ENCODE results near the gene CACNA2D2.

Gene CACNA2D2

DNA sequence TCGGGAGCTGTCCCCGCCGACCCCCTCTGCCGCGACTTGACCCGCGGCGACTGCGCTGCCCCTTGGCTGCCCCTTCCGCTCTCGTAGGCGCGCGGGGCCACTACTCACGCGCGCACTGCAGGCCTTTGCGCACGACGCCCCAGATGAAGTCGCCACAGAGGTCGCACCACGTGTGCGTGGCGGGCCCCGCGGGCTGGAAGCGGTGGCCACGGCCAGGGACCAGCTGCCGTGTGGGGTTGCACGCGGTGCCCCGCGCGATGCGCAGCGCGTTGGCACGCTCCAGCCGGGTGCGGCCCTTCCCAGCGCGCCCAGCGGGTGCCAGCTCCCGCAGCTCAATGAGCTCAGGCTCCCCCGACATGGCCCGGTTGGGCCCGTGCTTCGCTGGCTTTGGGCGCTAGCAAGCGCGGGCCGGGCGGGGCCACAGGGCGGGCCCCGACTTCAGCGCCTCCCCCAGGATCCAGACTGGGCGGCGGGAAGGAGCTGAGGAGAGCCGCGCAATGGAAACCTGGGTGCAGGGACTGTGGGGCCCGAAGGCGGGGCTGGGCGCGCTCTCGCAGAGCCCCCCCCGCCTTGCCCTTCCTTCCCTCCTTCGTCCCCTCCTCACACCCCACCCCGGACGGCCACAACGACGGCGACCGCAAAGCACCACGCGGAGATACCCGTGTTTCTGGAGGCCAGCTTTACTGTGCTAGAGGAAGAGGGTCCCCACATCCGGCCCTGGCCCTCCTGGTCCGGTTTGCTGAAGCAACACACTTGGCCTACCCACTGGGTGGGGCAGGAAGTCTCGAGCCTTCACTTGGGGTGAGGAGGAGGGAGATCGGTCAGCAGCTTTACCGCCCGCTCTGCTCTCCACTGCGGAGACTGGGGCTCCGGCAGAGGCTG, 162.7 kb downstream of the CACNA2D2 start, which contains the start of gene RASSF1:
TSS of gene RASSF1 (minus strand) at position 389 of the 882 bp plus-strand sequence. CDS start at position 358, 31 bp downstream.
- FAIRE-seq: no peak

DNA sequence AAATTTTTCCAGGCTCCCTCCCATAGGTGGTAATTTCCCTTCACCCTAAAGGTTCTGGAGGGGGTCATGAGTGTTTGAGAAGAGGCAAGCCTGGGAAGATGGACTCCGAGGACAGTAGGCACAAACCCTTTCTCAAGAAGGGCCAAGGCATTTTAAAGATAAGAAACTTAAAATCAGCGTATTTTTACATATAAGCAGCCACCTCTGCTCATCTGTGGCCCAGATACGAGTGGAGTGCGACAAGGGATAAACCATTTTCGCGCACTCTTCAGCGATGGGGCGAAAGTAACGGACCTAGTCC, 163.3 kb downstream of the CACNA2D2 start:
- FAIRE-seq: no peak

DNA sequence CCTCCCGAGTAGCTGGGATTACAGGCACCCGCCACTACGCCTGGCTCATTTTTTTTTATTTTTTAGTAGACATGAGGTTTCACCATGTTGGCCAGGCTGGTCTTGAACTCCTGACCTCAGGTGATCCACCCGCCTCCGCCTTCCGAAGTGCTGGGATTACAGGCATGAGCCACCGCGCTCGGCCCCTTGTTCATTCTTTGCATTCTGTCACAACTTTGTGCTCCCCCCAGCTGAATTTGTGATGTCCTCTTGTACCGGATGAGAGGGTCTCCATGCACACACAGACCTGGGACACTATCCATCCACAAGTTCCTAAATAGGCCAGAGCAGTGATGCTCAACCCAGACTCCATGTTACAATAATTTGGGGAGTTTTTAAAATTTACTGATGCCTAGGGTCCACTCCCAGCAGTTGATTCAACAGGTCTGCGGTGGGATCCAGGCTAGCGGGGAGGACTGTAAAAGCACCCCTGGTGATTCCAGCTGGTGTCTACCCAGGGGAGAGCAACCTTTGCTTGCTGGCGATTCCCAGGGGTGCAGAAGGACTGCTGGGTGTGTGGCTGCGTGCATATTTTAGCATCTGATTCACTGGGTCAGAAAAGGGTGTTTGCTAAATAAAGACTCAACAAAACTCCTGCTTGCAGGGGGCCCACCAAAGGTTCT, 163.8 kb downstream of the CACNA2D2 start:
- no peak for FAIRE-seq

DNA sequence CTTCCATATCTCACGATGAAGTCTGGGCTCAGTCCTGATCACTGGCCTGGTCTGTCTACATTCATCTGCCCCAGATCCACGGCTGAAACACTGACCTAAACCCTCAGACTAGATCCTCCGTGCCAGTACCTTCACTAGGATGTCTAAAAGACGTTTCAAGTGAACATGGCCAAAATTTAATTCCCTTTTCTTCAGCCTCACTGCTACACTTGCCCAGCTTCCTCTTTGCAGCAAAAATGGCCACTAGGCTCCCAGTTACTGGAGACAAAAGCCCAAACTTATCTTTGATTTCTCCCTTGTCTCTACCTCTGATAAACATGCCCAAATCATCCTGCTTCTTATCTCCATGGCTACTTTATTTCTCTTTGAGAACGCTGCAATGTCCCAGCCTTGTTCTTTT, 164.5 kb downstream of the CACNA2D2 start:
- no peak for FAIRE-seq

DNA sequence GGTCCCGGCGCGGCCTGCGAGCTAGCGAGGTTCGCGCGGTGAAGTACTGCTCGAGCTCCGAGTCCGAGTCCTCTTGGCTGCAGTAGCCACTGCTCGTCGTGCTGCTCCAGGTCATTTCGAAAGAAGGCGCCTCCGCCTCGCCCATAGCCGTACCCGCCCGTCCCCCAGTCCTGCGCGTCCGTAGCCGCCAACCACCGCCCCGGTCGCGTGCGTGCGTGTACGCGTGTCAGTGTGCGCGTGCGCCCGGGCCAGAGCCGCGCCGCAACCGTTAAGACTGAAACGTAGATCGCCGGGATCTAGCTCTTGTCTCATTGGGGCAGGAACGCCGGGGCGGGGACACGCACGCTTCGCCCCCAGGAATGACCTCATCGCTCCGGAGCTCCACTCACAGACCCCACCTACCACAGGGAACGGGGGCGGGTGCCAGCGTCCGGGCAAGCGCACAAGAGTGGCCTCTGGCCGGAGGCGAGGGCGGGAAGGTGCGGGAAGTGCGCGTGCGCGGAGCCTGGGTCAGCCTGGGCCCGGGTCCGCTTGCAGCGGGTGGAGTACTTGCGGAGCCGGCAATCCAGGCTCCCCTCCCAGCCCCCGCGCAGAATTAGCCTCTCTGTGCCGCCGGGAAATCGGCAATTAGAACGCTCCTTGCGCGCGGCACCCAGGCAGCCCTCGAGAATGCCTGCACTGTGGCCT, 166.1 kb downstream of the CACNA2D2 start:
- FAIRE-seq: peak; percentile 95

DNA sequence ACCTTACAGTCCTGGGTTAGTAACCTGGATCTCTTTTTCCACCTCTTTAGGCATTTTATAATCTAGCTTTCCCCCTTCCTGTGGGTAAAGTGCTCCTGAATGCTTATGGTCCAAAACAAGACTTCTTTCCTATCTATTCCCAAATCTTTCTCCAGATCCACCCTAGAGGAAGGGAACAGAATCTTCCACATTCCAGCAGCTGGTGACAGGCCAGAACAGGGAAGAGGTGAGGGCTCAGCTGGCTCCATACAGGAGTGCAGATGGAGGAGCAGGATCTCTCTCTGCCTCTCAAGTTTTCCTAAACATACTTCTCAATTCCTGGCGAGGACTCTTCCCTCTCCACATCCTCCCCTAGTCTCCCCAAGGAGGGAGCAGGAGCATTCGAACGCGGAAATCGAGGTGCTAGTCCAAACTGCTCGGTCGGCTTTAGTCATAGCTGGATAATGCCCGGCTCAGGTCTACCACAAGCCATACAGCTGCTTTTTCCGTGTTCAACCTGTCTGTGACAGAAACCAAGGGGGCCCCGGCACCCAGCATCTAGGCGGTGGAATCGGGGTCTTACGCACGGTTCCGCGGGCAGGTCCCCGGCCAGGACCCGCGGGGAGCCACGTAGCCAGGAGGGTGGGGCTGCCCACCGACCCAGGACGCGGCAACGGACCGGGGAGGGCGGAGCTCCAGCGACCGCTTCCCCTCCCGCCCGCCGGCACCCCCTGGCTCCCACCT, 166.8 kb downstream of the CACNA2D2 start:
- FAIRE-seq: no peak

DNA sequence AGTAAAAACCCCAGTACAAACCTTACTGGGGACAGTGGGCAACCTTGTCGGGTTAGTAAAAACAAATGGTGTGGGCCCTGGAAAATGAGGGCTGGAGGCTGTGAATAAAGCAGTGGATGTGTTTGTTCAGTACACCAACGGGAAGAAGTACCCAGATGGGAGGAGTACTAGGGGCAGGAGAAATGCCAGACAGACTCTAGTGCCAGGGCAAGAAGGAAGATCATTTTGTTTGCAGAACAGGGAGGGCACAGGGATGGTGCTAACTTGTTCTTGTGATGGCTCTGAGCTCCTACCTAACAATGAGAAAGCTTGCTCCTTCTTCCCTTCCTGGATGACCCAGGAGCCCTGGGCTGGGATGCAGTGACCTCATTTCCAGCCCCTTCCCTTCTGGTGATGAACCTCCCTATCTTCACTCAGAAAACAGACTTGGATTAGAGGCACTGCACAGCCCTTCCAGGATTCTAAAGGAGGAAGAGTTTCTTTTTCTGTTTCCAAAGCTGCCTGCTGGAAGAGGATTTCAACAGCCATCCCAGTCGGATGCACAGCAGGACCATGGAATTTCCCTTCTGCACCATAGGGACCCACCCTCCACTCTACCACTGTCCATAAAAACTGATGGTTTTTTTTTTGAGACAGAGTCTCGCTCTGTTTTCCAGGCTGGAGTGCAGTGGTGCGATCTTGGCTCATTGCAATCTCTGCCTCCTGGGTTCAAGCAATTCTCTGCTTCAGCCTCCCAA, 168.9 kb downstream of the CACNA2D2 start:
- no peak for FAIRE-seq

DNA sequence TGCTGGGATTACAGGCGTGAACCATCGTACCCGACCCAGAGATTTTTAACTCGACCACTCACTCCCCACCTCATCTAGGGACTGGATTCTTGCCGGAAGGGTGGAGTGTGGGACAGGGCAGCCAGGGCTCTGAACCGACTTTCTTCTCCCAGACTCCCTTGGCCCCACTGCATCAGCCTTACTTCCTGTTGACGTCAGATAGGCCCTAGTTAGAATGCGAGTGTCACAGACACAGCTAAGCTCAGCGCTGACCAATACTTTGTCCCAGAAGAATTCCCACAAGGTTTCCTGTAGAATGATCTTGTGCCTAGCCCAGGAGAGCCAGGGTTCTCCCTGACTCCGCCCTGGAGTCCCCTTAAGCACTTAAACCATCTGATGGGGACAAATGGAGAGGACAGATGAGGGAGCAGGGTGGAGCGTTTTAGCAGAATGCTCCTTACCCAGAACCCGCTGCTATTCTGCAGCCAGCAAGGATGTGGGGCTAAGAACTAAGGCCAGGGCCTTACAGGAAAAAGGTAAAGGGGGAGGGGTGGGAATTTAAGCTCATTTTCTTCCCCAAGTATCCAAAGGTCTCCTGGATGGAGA, 169.6 kb downstream of the CACNA2D2 start:
- FAIRE-seq: no peak

DNA sequence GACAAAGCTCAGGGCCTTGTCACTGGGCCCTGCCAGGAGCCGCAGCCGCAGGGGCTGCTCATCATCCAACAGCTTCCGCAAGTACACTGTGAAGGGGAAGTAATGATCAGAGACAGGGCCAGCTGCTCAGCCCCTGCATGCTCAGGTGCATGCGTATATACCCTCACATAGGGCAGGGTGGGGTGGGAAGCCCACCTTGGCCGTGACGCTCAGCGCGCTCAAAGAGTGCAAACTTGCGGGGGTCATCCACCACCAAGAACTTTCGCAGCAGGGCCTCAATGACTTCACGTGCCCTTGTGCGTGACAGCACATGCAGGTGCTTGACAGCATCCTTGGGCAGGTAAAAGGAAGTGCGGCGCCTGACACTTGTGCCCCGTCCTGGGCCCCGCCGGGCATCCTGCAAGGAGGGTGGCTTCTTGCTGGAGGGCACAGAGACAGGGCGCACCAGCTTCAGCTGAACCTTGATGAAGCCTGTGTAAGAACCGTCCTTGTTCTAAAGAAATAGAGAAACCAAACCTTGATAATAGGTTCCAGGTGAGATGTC, 172.0 kb downstream of the CACNA2D2 start:
- FAIRE-seq: no peak

DNA sequence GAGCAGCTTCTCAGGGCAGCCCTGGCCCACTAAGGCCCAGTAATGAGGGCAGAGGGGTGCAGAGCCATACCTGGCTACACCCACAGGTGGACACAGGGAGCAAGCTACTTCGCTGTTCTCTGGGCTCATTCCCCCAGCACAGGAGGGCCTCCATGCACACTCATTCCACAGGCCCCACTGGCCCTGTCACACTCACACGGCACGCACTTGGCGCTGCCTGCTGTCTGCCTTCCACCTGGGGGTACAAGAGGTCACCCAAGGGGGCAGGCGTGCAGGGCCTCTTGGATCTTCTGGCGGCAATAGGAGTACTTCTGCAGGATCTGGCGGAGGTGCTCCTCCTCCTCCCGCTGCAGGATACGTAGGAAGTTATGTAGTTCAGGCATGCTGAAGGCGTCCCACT, 173.1 kb downstream of the CACNA2D2 start:
- no peak for FAIRE-seq

DNA sequence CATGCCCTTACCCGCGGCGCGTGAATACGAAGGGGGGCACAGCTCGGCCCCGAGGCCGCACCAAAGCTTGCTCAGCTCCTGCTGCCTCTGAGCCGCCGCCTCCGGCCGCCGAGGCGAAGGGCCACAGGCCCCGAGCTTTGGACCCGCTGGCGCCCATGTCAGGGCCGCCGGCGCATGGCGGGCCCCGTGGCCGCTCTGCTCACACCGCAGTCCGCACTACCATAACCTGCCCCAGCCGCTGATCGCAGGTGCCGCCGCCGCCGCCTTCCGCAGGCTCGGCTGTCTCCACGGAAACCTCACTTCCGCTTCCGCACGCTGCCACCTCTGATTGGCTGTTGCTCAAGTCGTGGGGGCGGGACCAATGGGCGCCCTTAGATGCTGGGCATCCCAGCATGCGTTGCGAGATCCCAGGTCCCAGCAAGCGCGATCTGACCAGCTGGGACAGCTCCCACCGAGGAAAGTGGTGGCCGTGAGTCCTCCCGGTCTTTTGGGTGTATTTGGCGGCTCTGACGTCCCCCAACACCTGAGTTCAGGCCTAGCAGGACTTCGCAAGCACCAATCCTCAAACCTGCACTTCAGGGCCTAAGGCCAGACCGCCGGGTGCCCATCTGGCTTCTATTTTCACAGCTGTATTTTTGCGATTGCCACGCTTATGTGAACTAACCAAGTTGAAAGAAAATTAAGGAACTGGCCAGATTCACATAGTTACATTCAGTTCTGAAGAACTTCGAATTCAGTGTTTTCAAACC, 175.3 kb downstream of the CACNA2D2 start, which contains the start of gene TUSC2:
TSS of gene TUSC2 (minus strand) at position 281 of the 749 bp plus-strand sequence. CDS start at position 157, 124 bp downstream.
- FAIRE-seq: peak; percentile 90

DNA sequence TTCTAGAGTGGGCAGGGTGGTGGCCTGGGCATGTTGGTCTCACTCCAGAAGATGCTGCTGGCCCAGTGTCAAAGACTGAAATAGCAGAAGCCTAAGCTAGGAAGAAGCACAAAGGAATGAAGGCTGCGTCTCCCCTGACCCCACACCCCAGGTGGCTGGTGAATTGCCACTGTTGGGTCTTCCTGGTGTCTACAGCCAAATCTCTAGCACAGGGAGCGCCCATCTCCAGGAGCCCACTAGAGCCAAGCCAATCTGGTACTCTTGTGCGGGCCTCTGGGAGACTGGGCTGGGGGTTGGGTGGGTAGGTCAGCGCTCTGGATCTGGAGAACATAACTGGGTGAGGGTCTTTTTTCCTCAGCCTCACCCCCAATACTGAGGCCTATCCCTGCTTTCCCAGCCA, 176.3 kb downstream of the CACNA2D2 start:
- FAIRE-seq: no peak

DNA sequence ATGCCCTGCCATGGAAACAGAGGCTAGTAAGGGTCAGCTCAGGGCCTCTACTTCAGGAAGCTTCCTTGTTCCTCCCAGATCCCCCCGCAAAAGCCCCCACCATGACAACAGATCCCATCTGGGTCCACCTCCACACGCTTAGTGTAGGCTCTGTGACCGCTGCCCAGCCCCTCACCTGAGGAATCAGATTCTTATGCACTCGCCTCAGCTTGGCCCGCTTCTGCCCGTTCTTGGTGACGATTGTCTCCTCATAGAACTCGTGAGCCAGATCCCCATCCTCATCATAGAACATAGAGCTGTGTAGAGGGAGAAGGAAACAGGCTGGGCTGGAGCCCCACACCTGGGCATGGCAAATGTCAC, 177.3 kb downstream of the CACNA2D2 start:
- no peak for FAIRE-seq

DNA sequence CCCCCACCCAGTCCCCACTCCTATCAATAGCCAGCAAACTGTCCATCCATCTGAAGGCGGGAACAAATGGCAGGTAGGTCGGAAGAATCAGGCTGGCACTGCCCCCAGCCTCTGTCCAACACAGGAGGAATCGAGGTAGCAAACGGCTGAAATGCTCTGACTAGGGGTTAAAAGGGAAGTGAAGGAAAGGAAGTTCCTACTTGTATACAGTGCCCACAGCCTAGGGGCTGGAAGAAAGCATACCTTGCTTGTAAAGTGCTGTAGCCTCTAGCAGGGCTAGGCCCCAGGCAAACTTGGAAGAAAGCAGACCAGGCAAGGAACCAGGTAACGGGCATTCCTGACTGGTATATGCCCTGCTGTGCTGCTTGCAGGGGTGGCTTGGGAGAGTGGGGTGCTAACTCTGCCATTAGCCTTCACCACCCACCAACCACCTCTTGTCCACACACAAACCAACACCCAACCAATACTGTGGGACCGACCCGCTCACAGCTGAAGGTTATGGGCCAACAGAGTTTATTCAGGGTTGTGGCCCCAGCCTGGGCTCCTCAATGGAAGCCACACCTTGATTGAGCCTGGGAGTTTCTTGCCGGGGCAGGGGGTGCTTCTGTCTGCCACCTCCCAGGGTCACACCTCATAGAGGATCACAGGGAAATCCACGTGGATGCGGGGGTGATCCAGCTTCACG, 177.8 kb downstream of the CACNA2D2 start:
- FAIRE-seq: no peak

DNA sequence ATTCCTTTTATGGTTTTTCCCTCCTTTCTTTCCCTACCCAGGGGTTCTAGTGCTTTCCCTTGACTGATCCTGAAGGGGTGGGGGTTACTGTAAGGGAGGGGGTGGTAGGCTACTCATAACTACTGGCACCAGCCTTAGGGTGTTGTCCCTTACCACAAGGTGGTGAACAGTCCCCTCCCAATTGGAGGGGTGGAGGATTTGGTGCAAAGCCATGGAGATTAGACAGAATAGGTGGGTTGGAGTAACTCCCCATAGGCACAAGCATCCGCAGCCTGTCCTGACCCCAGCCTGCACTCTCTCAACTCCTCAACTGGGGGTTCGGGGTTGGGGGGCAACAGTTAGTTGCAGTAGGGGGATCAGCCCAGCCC, 178.3 kb downstream of the CACNA2D2 start:
- no peak for FAIRE-seq

DNA sequence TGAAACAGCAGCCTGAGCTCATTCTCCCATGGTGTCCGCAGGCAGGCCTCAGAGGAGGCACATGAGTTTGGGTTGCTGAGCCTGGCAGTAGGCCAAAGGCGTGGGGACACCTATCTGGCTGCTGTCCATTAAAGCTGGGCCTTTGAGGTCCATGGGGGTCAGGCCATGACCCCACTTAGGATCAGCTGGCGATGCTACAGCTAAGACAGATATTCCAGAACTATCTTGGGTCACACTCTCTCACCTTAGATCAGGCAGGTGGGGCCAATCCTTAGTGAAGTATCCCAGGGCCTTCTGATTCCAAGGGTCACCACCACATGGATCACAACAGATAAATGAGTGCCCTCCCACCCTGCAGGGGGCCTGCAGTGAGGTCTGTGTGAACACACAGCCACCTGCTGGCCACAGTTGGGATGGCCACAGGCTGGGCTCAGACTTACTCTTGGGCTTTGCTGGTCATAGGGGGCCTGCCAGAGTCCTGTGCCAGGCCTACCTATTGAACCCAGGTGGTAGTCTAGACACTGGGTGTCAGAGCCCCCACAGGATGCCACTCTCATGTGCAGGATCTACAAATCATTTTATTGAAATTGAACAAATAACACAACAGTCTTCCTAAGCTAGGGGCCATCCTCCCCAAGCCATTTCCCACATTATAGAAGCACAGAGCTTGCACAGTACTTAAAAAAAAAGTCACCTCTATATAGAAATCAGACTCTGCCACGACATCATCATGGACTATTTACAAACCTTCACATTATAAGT, 178.9 kb downstream of the CACNA2D2 start:
- FAIRE-seq: no peak

DNA sequence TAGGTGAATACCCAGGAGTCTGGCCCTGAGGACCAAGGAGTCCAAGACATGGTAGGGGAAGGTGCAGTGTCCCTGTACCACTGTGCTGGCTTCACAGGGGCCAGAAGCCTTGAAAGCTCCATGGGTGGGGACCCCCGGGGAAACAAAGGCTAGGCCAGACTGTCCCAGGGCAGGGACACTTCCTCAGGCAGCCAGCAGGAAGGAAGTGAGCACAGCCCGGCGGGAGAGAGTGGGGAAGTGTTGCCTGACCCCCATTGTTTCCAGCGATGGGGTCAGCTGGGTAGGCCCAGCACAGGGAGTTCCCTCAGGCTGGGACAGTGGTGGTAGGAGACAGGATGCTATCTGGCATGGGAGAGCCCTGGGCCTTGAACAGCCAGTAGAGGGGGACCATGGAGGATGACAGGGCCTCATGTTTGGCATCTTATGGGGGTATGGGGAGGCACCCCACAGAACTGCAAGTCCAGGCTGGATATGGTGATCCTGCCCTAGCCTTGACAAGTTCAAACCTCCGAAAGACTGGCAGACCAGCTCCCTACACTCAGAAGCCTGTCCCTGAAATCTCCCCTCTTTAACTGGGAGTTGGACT, 179.7 kb downstream of the CACNA2D2 start:
- FAIRE-seq: no peak

DNA sequence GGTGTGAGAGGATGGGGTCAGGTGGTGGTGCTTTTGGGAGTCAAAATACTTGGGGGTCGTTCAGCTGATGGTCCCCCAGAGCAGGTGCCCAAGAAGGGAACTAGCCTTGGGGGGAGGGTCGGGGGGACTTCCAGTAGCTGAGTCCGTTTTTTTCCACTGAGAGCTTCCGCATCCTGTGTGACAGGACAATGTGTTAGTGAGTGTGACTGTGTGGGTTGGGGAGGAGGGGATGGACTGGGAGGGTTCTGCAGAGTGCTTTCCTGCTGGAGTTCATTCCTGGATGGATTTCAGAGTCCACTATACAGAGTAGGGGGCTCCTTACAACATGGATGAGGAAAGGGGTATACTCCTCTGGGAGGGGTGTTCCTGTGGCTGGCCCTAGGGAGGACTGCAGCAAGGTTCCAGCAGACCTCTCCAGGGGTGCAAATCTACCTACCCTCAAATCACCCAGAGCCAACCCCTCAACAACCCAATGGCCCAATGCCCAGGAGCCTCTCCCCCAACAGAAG, 180.3 kb downstream of the CACNA2D2 start:
- FAIRE-seq: no peak
